Posterior cingulate gyrus (tissue), 11 donors: Measurements from ENCODE around the gene P2RX1.

ENCODE experiments used
- DNase-seq, 10 donors: peaks; one replicate each; pipeline versions ENCODE4 v3.0.0 to v3.0.0-alpha.2; 2020 to 2021; ENCODE audit warnings: mixed read lengths in 3 of 10
- intact Hi-C: fragments of 100-400 bp; cut with DNase I; formaldehyde crosslinking; loops from one replicate; pipeline ENCODE4 v1.15.1; 2023

Gene P2RX1

DNA sequence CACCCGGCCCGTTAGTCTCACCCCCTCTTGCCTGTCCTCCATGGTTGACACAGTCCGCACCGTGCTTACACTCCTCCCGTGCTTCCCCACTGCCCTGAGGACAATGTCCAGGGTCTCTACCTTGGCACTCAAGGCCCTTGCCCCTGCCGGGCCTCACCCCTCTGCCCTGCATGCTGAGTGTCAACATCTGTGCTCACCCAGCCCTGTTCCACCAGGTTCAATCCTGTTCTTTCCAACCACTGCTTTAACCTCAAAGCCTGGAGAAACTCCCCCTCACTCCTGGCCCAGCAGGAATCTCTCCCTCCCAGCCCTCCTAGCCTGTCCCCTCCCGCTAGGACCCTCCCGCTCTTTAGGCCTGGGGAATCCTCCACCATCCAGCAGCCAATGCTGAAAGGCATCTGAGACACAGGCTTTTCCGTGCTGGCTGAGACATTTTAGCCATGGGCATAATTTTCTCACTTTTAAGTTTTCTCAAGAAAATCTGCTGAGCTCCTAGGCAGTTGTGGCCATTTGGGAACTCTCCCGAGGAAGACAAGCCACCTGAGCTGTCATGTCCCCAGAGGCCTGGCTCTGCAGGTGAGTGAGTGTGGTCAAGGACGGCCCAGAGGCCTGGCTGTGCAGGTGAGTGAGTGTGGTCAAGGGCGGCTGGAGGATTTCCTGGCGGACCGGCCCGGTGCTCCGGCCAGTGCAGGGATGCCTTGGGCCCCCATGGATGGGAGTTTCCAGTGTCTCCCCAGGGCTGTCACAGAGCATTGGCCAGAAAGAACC lies 10.8 kb upstream of the P2RX1 start:
- intact Hi-C loops: no loop called here
- no peak for DNase-seq

DNA sequence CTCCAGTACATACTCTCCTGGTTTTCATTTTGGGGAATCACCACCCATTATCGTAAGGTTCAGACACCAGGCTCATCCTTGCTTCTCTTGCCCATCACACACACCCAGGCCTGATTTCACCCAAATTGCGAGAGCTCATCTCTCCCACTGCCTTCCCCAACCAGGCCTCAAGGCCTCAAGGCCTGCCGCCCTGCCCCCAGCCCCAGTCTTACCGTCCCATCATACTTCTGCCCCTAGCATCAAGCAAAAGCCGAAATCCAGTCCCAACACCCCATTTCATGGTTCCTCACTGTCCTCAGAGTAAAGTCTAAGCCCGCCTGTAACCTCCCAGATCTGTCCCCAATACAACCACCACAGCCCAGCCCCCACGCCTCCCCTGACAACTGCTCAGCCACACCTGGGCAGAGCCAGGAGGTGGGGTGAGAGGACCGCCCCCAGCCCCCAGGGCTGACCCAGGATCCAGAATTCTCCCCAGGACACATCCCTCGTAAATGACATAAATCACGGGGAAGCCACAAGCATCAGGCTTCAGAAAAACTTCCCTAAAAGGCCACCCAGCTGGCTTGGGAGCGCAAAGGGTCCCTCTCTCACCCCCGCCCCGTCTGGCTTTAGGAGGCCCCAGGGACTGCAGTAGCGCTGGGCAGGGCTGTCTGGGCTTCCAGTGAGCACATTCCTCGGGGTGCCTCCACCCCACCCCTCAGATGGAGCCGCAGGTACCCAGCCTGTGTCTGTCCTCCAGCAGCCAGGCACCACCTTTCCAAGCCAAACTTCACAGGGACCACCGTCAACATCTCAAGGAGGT lies 9.6 kb upstream of the P2RX1 start:
- no peak for DNase-seq
- intact Hi-C loops: no loop called here

DNA sequence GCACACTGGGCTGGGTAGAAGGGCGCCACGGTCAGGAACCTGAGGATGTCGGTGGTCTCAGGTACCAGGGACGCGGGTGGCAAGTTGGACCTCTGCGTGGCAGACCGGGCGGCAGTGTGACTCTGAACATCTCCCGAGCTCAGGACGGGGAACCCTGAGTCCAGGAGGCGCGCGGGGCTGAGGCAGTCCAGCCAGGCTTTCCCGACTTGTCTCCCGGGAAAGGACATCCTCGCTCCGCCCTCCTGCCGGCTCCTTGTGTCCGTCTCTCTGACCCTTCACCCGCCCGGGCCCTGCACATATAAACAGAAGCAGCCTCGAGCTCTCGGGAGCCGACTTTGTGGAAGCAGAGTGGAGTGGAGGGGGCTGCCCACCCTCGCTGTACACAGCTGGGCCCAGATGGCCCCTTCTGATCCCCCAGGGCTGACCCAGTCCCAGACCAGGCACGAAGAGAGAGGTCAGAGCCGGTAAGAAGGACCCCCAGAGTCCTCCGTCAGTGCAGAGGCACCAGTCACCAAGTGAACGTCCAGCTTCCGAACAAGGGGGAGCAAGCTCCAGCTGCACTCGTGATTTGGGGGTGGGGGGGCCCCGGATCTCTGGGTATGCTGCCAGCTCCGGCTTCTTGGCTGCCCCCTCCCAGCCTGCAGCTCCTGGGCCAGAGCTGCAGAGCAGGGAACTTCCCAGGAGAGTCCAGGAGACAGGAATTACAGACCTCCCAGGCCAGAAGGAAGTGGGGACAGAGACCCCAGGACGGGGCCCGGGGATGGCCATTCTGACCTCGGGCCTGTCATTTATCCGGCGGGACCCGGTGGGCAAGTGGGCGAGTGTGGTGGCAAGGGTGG lies 8.5 kb upstream of the P2RX1 start:
- DNase-seq: no peak
- intact Hi-C loops: no loop called here

DNA sequence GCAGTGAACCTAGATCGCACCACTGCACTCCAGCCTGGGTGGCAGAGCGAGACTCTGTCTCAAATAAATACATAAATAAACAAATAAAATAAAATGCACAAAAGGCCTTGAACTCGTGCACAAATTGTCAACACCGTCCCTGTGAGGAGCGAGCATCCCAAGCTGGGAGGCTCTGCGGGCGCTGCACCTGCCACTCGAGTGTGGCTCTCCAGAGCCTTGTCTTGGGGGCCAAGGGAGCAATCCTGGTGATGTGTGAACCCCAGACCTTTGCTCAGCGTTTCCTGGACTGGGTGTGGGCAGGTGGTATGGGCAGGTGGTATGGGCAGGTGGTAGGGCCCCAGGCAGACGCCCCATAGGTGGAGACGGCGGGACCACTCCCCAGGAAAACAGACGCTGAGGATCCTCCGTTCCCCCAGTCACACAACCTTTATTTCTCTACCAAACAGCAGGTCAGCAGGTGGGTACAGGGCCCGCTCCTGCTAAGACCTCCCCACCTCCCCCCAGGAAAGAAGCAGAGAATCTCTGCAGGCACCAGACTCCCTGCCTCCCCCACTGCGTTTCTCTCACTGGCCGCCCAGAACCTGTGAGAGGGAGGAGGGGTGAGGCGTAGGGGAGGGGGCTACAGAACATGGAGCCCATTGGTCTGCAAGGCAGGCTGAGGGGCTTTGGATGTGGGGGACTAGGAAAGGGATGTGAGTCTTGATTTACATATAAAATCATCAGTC lies 7.4 kb upstream of the P2RX1 start:
- intact Hi-C loops: no loop called here

DNA sequence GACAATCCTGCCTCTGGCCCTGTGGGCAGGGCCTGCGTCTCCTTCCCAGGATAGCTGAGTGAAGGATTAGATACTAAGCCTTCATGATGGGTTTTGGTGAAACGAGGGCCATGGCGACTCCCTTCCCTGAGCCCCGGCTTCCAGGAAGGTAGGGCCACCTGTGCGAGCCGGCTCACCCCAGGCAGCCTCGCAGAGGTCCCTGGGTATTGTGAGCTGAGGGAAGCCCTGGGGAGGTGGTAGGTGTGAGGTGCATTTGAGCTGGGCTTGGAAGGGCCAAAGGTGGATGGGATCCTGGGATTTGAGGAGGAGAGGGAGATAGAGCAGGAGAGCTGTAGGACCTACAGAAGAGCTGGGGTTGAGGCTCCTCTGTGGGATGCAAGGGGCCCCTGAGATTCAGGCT lies 6.5 kb upstream of the P2RX1 start:
- intact Hi-C loops: no loop called here
- no peak for DNase-seq

More for the DNA sequence above, 7.4 kb upstream of the P2RX1 start:
- DNase-seq: no peak

DNA sequence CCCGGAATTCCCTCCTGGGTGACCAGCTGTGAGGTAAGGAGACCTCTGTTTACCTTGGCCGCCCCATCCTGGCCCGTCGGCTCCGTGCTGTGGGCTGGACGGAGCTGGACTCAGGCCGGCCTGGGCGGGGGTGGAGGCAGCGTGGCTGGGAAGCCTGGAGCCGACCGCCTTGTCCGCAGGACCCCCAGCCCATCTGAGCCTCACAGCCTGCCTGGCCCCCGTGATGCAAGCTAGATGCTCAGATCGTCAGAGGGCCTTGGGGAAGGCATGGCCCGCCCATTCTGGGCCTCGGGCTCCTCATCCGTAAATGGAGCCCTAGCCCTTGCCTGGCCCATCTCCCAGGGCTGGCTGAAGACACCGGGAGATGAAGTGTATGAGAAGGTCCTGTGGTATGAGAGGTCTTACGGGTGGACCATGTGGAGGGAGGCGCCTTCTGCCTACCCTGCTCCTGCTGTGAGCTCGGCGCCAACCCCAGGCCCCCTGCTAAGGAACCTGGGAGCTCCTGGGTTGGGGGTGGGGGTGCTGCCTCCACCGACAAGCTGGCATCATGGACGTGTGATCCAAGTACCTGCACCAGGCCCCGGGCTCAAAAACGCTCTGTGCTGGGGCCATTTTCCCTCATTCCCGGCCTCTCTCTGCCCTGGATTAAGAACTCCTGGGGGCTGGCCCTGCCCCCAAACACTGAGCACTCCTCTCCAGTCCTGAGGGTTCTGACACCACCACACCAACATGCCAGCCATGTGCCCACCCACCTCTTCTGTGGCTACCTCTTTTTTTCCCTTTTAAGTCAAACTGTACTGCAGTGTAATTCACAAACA lies 5.4 kb upstream of the P2RX1 start:
- intact Hi-C loops: no loop called here
- no peak for DNase-seq

DNA sequence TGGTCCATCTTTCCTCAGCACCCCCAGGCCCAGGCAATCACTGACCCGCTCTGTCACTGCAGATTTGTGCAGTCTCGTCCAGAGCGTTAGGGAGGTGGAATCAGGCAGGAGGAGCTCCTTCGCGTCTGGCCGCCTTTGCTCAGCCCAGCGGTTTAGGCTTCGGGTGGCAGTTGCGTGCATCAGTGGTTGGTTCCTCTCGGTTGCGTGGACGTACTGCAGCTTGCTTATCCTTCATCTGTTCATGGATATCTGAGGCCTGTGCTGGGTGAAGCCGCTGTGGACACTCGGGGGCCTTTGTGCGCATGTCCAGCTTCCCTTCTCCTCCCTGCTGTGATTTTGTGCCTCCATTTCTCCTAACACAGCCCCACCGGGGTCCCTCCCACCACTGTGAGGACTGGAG lies 4.7 kb upstream of the P2RX1 start:
- intact Hi-C loops: no loop called here

DNA sequence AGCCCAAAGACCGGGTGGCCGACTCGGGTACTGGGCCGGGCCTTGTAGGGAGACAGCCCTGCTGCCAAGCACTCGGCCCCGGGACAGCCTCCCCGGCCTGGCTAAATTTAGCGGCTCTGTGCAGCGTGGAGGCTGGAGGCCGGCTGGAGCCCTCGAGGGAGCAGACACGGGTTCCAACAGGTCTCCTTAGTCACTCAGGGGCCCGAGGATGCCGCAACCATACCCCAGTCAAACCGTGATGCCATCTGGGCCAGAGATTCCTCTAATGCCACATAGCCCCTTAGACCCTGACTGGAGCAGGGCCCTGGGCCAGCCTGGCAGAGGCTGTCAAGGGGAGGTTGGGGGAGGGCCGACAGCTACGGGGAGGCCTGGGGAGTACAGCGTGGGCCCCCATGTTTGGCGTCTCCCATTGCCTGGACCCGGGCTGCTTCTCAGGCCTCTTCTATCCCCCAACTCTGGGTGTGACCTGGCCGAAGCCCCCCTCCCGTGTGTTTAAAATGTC lies 2.9 kb upstream of the P2RX1 start:
- intact Hi-C loops: loop anchor here (5.0 kb wide), 1 partner anchor 88 kb away; no protein-coding TSS in a partner anchor
- DNase-seq: no peak

More for the DNA sequence above, 4.7 kb upstream of the P2RX1 start:
- no peak for DNase-seq

DNA sequence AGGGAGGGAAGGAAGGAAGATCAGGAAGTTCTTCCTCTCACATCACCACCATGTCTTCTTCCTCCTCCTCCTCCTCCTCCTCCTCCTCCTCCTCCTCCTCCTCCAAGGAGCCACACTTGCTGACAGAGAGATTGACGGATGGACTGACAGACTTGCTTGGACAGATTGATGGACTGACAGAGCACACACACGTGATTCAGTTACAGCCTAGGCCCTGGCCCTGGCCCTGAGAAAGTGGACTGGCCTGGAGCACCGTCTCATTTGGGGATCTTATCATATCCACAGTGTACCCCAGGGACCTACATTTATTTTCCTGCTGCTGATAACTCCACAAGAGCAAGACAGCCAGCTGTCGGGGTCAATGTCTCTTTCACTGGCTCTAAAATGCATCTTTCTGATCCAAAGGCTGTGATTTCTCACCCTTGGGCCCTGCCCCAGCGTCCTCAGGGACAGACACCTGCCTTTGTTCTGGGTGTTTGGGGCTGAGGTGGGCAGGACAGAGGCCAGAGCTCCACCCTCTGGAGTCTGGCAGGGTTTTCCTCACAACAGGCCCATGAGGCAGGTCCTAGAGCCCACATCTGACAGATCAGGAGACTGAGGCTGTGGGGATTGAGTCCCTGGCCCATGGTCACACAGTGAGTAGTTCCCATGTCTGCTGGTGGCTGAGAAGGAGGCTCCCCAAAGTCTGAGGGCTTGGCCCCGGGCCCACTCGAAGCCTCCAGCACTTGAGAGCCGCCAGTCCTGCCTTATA lies 2.3 kb upstream of the P2RX1 start:
- intact Hi-C loops: loop anchor here (5.0 kb wide), 1 partner anchor 89 kb away; no protein-coding TSS in a partner anchor
- no peak for DNase-seq

DNA sequence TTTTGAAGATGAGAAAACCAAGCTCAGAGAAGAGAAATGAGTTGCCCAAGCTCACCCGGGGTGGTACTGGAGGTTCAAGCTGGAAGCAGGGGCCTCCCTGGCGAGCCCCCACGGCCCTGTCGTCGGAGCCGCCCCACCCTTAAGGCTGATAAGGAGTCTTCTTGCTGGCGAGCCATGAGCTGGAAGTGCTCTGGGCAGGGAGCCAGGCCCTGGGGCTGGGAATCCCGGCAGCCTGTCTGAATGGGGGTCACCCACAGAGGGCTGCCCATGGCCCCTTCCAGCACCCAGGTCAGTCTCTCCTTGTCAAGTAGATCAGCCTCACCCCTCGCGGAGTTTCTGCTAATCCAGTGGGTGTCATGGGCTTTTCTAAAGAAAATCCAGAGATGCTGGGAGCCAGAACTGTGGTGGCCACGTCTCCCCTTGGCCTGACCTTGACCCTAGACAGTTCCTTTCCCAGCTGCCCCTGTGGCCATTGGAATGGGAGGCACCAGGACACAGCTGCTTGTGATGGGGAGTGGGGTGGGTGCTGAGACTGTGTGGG lies 1.2 kb upstream of the P2RX1 start:
- intact Hi-C loops: loop anchor here (5.0 kb wide), 1 partner anchor 90 kb away; no protein-coding TSS in a partner anchor
- no peak for DNase-seq

DNA sequence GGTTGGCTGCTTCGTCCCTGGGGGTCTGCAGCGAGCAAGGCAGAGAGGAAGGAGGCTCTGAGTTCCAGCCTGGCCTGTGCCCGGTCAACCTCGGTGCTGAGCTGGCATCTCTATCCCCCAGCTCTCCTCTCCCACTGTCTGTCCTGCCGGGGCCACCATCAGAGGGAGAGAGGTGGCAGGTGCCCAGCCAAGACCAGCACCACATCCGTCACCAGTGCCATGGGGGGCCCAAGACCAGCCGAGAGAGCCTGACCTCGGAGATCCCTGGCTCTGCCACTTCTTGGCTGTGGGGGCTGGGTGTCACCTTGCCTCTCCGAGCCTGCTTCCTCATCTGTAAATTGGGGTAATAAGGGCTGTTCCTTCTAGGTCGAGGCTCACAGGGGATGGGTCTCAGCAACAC lies 560 bp upstream of the P2RX1 start:
- no peak for DNase-seq
- intact Hi-C loops: loop anchor here (5.0 kb wide), 1 partner anchor 90 kb away; no protein-coding TSS in a partner anchor

DNA sequence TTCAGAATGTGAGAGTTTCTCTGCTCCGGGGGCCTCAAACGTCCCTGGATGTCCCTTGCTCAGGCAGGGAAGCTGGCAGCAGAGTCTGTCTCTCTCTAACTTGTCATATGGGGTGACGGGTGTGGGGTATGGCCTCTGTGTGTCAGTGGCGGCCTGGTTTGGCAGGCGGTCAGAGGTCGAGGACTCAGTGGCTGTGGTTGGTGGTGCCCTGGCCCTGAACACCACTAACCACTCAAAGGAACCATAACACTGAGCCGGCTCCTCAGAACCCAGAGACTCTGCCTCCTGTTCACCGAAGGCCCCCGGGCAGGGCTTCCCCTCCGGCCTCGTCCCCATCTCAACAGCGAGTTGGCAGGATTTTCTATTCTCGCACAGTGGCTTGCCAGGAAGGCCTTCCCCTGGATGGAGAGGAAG lies 677 bp downstream of the P2RX1 start:
- DNase-seq: no peak
- intact Hi-C loops: loop anchor here (5.0 kb wide), 1 partner anchor 92 kb away; no protein-coding TSS in a partner anchor

DNA sequence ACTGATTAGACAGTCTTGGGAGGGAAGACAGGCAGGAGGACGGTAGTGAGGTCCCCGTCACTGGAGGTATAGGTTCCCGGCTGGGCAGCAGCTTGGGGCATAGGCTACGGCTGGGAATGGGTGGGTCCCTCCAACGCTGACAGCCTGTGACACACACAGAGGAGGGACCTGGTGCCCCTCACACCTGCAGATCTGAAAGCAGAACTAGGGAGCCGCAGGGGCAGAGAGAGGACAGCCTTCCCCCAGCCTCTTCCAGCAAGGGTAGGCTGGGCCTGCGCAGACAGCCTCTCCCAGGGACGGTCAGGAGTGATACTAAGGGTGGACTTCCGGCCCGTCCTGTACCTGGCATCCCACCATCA lies 2.0 kb downstream of the P2RX1 start:
- intact Hi-C loops: no loop called here
- DNase-seq: no peak

DNA sequence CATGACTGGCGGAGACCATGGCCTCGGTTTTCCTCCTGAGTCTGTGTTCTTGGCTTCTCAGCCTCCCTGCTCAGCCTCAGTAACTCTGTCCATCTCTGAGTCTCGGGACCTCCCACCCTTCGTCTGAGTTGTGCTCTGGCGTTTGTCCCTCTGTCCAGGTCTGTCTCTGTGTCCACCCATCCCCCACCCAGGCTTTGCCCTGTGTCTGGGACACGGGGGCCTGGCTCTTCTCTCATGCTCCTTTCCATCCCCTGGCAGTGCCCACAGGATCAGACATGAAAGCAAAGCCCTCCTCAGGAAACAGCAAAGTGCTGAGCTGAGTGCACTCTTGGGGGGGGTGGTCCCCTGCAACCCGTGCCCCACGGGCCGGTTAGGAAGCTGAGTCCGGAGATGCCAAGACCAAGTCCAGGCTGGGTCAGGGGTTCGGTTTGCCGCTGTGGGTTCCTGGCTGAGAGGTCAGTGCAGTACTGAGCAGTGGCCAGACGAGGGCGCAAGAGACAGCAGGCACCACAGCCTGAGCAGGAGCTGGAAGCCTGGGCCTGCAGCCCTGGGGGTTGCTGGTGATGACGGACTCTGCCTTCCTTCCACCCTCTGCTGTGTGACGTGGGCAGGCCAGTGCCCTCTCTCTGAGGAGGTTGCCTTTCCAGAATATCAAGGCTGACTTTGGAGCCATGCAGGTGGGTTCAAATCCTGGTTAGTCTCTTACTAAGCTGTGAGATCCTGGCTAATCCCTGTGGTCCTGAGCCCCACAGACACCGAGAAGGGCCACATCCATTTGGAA lies 2.5 kb downstream of the P2RX1 start:
- DNase-seq: peak; percentile 67 to 97 (median 86)
- intact Hi-C loops: no loop called here

DNA sequence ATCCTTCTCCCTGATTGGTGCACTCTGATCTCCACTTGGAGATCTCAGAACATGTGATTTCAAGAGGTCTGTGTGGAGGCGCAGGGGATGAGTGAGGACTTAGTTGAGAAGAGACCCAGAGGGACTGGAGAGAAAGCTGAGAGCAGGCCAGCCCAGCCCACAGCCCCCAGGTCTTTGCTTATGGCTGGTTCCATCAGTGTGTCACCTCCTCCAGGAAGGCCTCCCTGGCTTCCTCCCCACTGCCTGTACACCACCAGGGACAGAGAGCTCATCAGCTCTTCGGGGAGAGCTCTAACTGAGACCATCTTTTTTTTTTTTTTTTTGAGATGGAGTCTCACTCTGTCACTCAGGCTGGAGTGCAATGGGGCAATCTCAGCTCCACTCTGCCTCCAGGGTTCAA lies 3.4 kb downstream of the P2RX1 start:
- DNase-seq: no peak
- intact Hi-C loops: no loop called here

DNA sequence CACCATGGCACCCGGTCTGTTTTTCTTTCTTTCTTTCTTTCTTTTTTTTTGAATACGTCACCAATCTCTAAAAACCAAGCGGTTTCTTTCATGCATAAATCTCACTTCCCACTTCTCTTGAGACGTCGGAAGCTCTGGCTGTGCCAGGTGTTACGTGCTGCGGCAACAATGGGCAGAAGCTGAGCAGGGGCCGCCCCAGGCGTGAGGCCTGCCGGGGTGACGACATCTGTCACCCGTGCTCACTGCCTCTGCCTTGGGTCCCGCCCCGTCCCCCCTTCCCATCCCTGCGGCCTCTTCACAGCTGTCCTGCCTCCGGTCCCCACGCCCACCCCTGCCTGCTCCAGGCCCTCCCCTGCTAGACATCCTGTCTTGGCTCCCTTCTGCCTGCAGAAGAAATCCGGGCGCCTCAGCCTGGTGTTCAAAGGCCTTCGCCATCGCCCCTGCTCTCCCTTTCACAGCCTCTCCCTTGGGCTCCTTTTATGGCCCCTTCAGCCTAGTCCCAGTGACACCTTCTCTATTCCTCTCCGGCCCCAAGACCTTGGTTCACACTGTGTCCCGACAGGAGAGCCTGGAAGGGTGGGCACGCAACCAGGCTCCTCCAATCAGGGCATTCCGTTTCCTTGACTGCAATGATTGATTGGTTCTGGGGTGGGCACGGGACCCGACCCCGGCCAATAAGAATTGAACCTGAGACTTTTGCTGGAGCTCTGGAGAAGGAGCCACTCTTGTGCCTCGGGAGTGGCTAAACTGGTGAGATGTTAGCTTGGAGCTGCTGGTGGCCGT lies 4.8 kb downstream of the P2RX1 start:
- intact Hi-C loops: no loop called here
- no peak for DNase-seq
